SK-N-SH (cell line): Measurements from ENCODE around the gene TBX15. TPM values are rescaled to one million over a fixed set of nuclear protein-coding genes. Genes with fewer than 3 reads are reported as not detected.

Experiments used
- CTCF ChIA-PET: fragments of 300-600, 350-600 bp; formaldehyde crosslinking; extraction: SDS; loops from one replicate; lab custom pipeline; 2021; lab: Yijun Ruan, JAX
- POLR2A ChIA-PET: fragments of 350-600 bp; sonication (Branson Sonifier 250); formaldehyde crosslinking; extraction: SDS; loops from one replicate; lab custom pipeline; 2020; ENCODE audit warnings: antibody characterized with exemption, inconsistent platforms; lab: Yijun Ruan, JAX
- DNase-seq: peaks from one replicate; pipeline ENCODE4 v3.0.0; 2012
- H2AFZ ChIP-seq: fragments of 200-600 bp; sonication (generic); 2 replicates; pipeline ENCODE4 v1.8.1; 2016; ENCODE audit warnings: antibody characterized with exemption, mild to moderate bottlenecking, low read depth
- H3F3A ChIP-seq: fragments of 200-600 bp; sonication (generic); replicated peaks from 2 replicates; pipeline ENCODE3; 2016; ENCODE audit warnings: antibody characterized with exemption, mild to moderate bottlenecking; ENCODE audit not compliant: insufficient read depth
- H3K27ac ChIP-seq, 2 experiments: fragments of 200-500 bp in 1 of 2; fragments of 200-600 bp in 1 of 2; sonication (Bioruptor generic) in 1 of 2; sonication (generic), shearing (Covaris generic) in 1 of 2; 2 replicates each; pipeline versions ENCODE4 v1.5.1 to v1.6.1; 2014 to 2016; ENCODE audit warnings: low read depth in 2 of 2, inconsistent platforms in 1 of 2, low read length in 1 of 2, mild to moderate bottlenecking in 1 of 2, mixed read lengths in 1 of 2
- H3K27me3 ChIP-seq: fragments of 200-600 bp; sonication (generic), shearing (Covaris generic); 2 replicates; pipeline ENCODE4 v1.6.1; 2016; ENCODE audit warnings: mixed run types; ENCODE audit not compliant: insufficient read depth
- H3K36me3 ChIP-seq, 2 experiments: fragments of 200-500 bp in 1 of 2; fragments of 200-600 bp in 1 of 2; sonication (Bioruptor generic) in 1 of 2; sonication (generic) in 1 of 2; replicated peaks in 1 of 2; 2 replicates each; pipeline versions ENCODE3 to v1.5.1; 2014 to 2016; ENCODE audit warnings: low read length in 1 of 2, mild to moderate bottlenecking in 1 of 2; ENCODE audit not compliant: insufficient read depth in 2 of 2, control insufficient read depth in 1 of 2
- H3K4me1 ChIP-seq, 2 experiments: fragments of 200-500 bp in 1 of 2; fragments of 200-600 bp in 1 of 2; sonication (Bioruptor generic) in 1 of 2; sonication (generic), shearing (Covaris generic) in 1 of 2; 2 replicates each; pipeline versions ENCODE4 v1.5.1 to v1.6.1; 2014 to 2016; ENCODE audit warnings: low read depth in 1 of 2, low read length in 1 of 2, mixed run types in 1 of 2; ENCODE audit not compliant: insufficient read depth in 2 of 2, control insufficient read depth in 1 of 2
- H3K4me2 ChIP-seq: fragments of 200-600 bp; sonication (generic), shearing (Covaris generic); 2 replicates; pipeline ENCODE4 v1.6.1; 2017; ENCODE audit warnings: mixed run types
- H3K4me3 ChIP-seq, 2 experiments: fragments of 200-500 bp in 1 of 2; fragments of 200-600 bp in 1 of 2; sonication (Bioruptor generic) in 1 of 2; sonication (generic), shearing (Covaris generic) in 1 of 2; 2 replicates each; pipeline versions ENCODE4 v1.5.1 to v1.8.1; 2014 to 2016; ENCODE audit warnings: low read depth in 2 of 2, inconsistent platforms in 1 of 2, low read length in 1 of 2, mild to moderate bottlenecking in 1 of 2, mixed read lengths in 1 of 2, moderate library complexity in 1 of 2
- H3K79me2 ChIP-seq: fragments of 200-600 bp; sonication (generic); 2 replicates; pipeline ENCODE4 v1.8.1; 2017; ENCODE audit warnings: mild to moderate bottlenecking; ENCODE audit not compliant: insufficient read depth
- H3K9ac ChIP-seq: fragments of 200-600 bp; sonication (generic); 2 replicates; pipeline ENCODE4 v1.6.1; 2017; ENCODE audit warnings: mixed run types
- H3K9me2 ChIP-seq: fragments of 200-600 bp; sonication (generic); 2 replicates; pipeline ENCODE4 v1.6.1; 2017; ENCODE audit warnings: mixed run types
- H3K9me3 ChIP-seq: fragments of 200-600 bp; sonication (generic); 2 replicates; pipeline ENCODE4 v1.6.1; 2017; ENCODE audit warnings: mixed run types, mild to moderate bottlenecking, moderate library complexity
- H4K20me1 ChIP-seq: fragments of 200-600 bp; sonication (generic); 2 replicates; pipeline ENCODE4 v1.6.1; 2017; ENCODE audit warnings: mild to moderate bottlenecking, mixed run types; ENCODE audit not compliant: insufficient read depth
- EP300 ChIP-seq, 2 experiments: IDR thresholded peaks; 2 replicates each; pipeline versions ENCODE4 v1.4.0 to v1.6.1; 2012; ENCODE audit warnings: borderline replicate concordance in 1 of 2, low read depth in 1 of 2, low read length in 1 of 2
- EZH2phosphoT487 ChIP-seq: fragments of 200-600 bp; sonication (generic); IDR thresholded peaks from 2 replicates; pipeline ENCODE4 v1.6.1; 2017; ENCODE audit warnings: low read depth, mixed run types, mild to moderate bottlenecking, antibody characterized with exemption, moderate library complexity, borderline replicate concordance
- FOXJ3 ChIP-seq: sonication (generic); formaldehyde crosslinking; IDR thresholded peaks from 2 replicates; pipeline ENCODE4 v1.5.1; 2020; ENCODE audit warnings: mild to moderate bottlenecking, missing genetic modification reagents
- FOXM1 ChIP-seq: IDR thresholded peaks from 2 replicates; pipeline ENCODE4 v1.4.0; 2012; ENCODE audit warnings: low read depth, mild to moderate bottlenecking
- GABPA ChIP-seq: IDR thresholded peaks from 2 replicates; pipeline ENCODE4 v1.4.0; 2012; ENCODE audit warnings: low read depth, mild to moderate bottlenecking
- JUND ChIP-seq: IDR thresholded peaks from 2 replicates; pipeline ENCODE4 v1.4.0; 2012
- MEF2A ChIP-seq: IDR thresholded peaks from 2 replicates; pipeline ENCODE4 v1.4.0; 2012; ENCODE audit warnings: low read depth, borderline replicate concordance
- MXI1 ChIP-seq: IDR thresholded peaks from 2 replicates; pipeline ENCODE4 v1.6.1; 2012; ENCODE audit warnings: mild to moderate bottlenecking, low read depth, low read length, improper control_type of control experiment
- NFIC ChIP-seq: IDR thresholded peaks from 2 replicates; pipeline ENCODE4 v1.4.0; 2012; ENCODE audit warnings: borderline replicate concordance
- RCOR1 ChIP-seq: fragments of 150-350 bp; IDR thresholded peaks from 2 replicates; pipeline ENCODE4 v1.6.1; 2017; ENCODE audit warnings: antibody characterized with exemption, low read length
- WGBS: methylation state at CpG from one replicate; pipeline ENCODE4 v1.1.6; 2017; ENCODE audit warnings: low lambda C conversion rate; 5-methylcytosine and 5-hydroxymethylcytosine counted together
- polyA plus RNA-seq, 3 experiments: library from polyadenylated mRNA; depleted of rRNA; stranded (reverse); fragments of >200 nt; gene quantifications; 2 replicates each; pipeline ENCODE4 v1.2.3, GENCODE V29; 2012
- TF ChIP-seq, protein P1 (sequence below): IDR thresholded peaks from 2 replicates; pipeline ENCODE4 v1.6.1; 2012; ENCODE audit warnings: mild to moderate bottlenecking, low read depth, low read length, moderate library complexity
- TF ChIP-seq, protein P2 (sequence below): IDR thresholded peaks from 2 replicates; pipeline ENCODE4; 2012
- TF ChIP-seq, protein P3 (sequence below): IDR thresholded peaks from 2 replicates; pipeline ENCODE4 v1.4.0; 2012; ENCODE audit warnings: low read depth
- TF ChIP-seq, protein P4 (sequence below): fragments of 150-350 bp; IDR thresholded peaks from 2 replicates; pipeline ENCODE4 v1.6.1; 2017; ENCODE audit warnings: antibody characterized with exemption, low read length, low read depth, borderline replicate concordance
- TF ChIP-seq, protein P5 (sequence below): fragments of 150-350 bp; IDR thresholded peaks from 2 replicates; pipeline ENCODE4 v1.6.1; 2016; ENCODE audit warnings: mild to moderate bottlenecking, low read depth, low read length

Gene TBX15
- polyA plus RNA-seq, 1 of the 3 experiments (the other 2 are of a cell fraction) = 0.02 TPM

DNA sequence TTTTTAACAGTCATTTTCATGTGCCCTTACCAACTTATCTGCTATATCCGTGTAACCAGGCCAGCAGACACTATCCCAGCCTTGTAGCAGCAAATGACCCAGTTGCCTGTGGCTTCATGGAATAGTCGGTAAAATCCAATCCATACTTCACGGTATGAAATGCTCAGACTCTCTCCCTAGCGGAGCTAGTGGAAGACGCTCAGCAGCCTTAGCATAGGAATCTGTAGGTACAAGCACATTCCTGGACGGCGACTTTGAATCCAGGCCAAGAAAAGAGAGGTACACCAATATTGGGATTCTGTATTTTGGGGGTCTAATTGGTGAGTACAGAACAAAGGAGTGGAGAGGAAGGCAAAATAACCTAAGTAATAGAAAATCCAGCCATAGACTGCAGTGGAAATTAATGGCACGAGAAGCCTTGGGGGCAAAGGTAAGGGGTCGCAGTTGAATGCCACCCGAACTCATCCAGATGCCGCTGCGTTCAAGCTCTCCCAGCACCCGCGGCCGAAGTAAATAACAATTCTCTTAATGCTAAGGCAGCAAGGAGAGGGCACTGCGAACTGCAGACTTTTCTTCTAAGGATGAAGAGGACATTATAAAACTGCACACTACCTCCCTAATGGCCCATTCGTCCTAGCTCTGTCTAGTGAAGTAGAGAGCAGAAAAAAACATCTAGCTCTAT, 17.7 kb upstream of the TBX15 start:
- Histone ChIP-seq H3K9me3 (no peaks in the 10 kb centered on the region), H3K36me3 (no peaks in the 10 kb centered on the region), H3K9ac (no peak overlapping the region), H3K9me2 (no peaks in the 10 kb centered on the region), H3K4me2 (no peak overlapping the region), H3K4me3 (no peak overlapping the region), H3K27ac (no peak overlapping the region), H2AFZ (no peak overlapping the region), H3K27me3 (peaks cover 71% of the 10 kb centered on the region), H3F3A (no peaks in the 10 kb centered on the region), H4K20me1 (no peaks in the 10 kb centered on the region), H3K4me1 (no peaks in the 10 kb centered on the region; a peak in 1 of 4 replicates), H3K79me2 (no peaks in the 10 kb centered on the region)
- DNase-seq = no peak
- POLR2A ChIA-PET = no interaction called here
- 20% methylated on average over 17 of the region's 17 CpGs for WGBS
- CTCF ChIA-PET = interaction anchor here (0.7 to 1.7 kb wide), 6 partner anchors 9 to 854 kb away, joined by 3 to 7 read pairs (median 3); no protein-coding TSS in a partner anchor
- TF ChIP-seq, protein P1, sequence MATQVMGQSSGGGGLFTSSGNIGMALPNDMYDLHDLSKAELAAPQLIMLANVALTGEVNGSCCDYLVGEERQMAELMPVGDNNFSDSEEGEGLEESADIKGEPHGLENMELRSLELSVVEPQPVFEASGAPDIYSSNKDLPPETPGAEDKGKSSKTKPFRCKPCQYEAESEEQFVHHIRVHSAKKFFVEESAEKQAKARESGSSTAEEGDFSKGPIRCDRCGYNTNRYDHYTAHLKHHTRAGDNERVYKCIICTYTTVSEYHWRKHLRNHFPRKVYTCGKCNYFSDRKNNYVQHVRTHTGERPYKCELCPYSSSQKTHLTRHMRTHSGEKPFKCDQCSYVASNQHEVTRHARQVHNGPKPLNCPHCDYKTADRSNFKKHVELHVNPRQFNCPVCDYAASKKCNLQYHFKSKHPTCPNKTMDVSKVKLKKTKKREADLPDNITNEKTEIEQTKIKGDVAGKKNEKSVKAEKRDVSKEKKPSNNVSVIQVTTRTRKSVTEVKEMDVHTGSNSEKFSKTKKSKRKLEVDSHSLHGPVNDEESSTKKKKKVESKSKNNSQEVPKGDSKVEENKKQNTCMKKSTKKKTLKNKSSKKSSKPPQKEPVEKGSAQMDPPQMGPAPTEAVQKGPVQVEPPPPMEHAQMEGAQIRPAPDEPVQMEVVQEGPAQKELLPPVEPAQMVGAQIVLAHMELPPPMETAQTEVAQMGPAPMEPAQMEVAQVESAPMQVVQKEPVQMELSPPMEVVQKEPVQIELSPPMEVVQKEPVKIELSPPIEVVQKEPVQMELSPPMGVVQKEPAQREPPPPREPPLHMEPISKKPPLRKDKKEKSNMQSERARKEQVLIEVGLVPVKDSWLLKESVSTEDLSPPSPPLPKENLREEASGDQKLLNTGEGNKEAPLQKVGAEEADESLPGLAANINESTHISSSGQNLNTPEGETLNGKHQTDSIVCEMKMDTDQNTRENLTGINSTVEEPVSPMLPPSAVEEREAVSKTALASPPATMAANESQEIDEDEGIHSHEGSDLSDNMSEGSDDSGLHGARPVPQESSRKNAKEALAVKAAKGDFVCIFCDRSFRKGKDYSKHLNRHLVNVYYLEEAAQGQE = no peak
- peak; percentile 71; the same call in 1 of the 2 replicates for TF ChIP-seq EZH2phosphoT487
- TF ChIP-seq FOXM1 = no peak

DNA sequence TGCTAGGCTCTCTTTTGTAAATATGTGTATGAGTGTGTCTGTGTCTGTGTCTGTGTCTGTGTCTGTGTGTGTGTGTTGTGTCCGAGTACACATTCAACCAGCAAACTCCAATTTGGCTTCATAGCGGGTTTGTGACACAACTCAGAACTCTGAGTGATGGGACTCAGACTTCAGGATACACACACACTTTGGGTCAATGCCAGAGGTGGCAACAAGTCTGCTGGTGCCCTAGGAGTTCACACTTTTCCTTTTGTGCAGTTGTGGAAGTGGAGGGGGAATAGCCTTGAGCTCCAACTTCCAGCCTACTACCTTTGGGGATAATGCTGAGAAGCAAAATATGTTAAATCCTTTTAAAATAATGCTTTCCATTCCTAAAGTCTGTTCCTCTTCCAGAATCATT, 16.6 kb upstream of the TBX15 start:
- Histone ChIP-seq H3K9ac (no peak overlapping the region), H3K27ac (no peak overlapping the region), H3K9me2 (no peaks in the 10 kb centered on the region), H3K4me2 (no peak overlapping the region), H3K79me2 (no peaks in the 10 kb centered on the region), H3K4me1 (no peaks in the 10 kb centered on the region; a peak in 1 of 4 replicates), H2AFZ (no peak overlapping the region), H3K27me3 (peaks cover 81% of the 10 kb centered on the region), H3K36me3 (no peaks in the 10 kb centered on the region), H3K4me3 (no peak overlapping the region), H3F3A (no peaks in the 10 kb centered on the region), H3K9me3 (no peaks in the 10 kb centered on the region), H4K20me1 (no peaks in the 10 kb centered on the region)
- 36% methylated on average over 2 of the region's 2 CpGs for WGBS
- CTCF ChIA-PET = no interaction called here
- no peak for DNase-seq
- POLR2A ChIA-PET = no interaction called here
- TF ChIP-seq MEF2A (no peak), MXI1 (no peak), EP300 (IDR thresholded peaks at IDR 0.05; ENCODE audit: borderline replicate concordance in 1 of 2, low read depth in 1 of 2, low read length in 1 of 2) (no peak), JUND (no peak), FOXM1 (no peak), GABPA (no peak), RCOR1 (no peak), FOXJ3 (CRISPR knock-in tag) (no peak), NFIC (no peak)
- TF ChIP-seq, protein P2, sequence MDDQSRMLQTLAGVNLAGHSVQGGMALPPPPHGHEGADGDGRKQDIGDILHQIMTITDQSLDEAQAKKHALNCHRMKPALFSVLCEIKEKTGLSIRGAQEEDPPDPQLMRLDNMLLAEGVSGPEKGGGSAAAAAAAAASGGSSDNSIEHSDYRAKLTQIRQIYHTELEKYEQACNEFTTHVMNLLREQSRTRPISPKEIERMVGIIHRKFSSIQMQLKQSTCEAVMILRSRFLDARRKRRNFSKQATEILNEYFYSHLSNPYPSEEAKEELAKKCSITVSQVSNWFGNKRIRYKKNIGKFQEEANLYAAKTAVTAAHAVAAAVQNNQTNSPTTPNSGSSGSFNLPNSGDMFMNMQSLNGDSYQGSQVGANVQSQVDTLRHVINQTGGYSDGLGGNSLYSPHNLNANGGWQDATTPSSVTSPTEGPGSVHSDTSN = no peak
- TF ChIP-seq, protein P3, sequence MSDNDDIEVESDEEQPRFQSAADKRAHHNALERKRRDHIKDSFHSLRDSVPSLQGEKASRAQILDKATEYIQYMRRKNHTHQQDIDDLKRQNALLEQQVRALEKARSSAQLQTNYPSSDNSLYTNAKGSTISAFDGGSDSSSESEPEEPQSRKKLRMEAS = no peak
- TF ChIP-seq, protein P1 = no peak
- TF ChIP-seq, protein P4, sequence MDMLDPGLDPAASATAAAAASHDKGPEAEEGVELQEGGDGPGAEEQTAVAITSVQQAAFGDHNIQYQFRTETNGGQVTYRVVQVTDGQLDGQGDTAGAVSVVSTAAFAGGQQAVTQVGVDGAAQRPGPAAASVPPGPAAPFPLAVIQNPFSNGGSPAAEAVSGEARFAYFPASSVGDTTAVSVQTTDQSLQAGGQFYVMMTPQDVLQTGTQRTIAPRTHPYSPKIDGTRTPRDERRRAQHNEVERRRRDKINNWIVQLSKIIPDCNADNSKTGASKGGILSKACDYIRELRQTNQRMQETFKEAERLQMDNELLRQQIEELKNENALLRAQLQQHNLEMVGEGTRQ = no peak
- TF ChIP-seq, protein P5, sequence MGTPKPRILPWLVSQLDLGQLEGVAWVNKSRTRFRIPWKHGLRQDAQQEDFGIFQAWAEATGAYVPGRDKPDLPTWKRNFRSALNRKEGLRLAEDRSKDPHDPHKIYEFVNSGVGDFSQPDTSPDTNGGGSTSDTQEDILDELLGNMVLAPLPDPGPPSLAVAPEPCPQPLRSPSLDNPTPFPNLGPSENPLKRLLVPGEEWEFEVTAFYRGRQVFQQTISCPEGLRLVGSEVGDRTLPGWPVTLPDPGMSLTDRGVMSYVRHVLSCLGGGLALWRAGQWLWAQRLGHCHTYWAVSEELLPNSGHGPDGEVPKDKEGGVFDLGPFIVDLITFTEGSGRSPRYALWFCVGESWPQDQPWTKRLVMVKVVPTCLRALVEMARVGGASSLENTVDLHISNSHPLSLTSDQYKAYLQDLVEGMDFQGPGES = no peak
